Measurements from ENCODE around the gene WIPF1.
A peak's percentile ranks its signal among the peaks of the same experiment; 100 is the strongest.

Gene WIPF1, protein sequence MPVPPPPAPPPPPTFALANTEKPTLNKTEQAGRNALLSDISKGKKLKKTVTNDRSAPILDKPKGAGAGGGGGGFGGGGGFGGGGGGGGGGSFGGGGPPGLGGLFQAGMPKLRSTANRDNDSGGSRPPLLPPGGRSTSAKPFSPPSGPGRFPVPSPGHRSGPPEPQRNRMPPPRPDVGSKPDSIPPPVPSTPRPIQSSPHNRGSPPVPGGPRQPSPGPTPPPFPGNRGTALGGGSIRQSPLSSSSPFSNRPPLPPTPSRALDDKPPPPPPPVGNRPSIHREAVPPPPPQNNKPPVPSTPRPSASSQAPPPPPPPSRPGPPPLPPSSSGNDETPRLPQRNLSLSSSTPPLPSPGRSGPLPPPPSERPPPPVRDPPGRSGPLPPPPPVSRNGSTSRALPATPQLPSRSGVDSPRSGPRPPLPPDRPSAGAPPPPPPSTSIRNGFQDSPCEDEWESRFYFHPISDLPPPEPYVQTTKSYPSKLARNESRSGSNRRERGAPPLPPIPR

DNA sequence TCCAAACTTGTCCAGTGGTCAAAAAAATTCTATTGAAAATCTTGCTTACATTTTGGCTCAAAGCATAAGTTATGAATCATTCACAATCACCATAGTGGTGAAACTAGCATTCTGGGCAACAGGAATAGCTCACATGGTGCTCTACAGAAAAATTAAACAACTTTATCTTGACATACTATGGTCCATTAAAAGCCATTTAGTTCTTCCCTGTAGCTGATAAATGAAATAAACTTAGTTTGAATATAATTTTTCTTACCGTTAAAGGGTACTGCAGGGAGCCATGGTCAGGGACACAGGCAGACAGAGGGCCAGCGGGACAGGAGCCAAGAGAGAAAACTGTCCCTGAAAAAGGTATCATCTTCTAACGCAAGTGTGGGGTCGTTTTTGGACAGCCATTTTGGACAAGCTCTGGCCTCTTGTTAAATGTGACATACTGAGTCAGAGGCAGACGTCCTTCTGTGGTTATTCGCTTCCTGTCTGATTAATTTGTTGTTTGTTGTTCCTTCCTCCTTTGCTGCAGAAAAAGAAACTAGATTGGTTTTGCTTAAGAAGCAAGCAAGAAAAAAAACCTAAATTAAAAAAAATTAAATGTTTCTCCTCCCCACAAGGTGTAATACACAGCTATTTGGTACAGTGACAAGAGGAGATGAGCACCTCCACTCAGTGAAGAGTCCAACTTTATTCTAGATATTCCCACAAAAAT lies at the start of gene WIPF1:
Gene WIPF1 (minus strand): TSS at position 460 of the 703 bp plus-strand sequence. CDS start 12,231 bp downstream, outside the sequence.
- no peak for DNase-seq (ENCODE audit: low read depth in 2 of 2)

GRCh38 chr2:174645296-174645695 lies 47.7 kb upstream of the WIPF1 start:
- no peak for DNase-seq (ENCODE audit: low read depth in 2 of 2)

- no peak for DNase-seq (ENCODE audit: low read depth in 2 of 2)
These were observed 46.8 kb upstream of the WIPF1 start for GRCh38 chr2:174644406-174644805.

DNA sequence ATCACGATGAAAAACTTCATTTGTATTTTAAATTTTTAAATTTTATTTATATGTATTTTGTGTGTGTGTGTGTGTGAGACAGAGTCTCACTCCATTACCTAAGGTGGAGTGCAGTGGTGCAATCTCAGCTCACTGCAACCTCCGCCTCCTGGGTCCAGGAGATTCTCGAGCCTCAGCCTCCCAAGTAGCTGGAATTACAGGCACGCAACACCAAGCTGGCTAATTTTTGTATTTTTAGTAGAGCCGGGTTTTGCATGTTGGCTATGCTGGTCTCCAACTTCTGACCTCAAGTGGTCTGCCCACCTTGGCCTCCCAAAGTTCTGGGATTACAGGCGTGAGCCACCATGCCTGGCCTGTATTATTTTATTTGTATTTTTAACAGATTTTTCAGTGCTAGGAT lies 45.8 kb upstream of the WIPF1 start:
- DNase-seq (ENCODE audit: low read depth in 2 of 2), result no peak

DNA sequence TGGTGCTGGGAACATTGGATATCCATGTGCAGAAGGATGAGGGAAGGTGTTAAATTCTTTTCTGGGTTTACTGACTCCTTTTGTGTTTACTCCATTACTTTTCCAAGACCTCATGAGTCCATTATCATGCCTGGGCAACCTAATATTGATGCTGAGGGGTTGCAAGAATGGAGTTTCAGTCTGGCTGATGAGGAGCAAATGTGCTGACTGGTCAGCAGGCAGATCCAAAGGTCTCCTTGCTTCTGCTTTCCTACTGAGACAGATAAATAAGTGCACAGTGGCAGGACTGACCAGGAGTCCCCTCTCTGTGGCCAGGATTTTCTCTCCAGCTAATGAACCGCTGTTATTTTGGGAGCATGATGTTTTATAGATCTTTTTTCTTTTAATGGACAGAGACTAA lies 43.6 kb upstream of the WIPF1 start:
- no peak for DNase-seq (ENCODE audit: low read depth in 2 of 2)

GRCh38 chr2:174636987-174637386 lies 39.4 kb upstream of the WIPF1 start:
- DNase-seq (ENCODE audit: low read depth in 2 of 2), result no peak

- no peak for DNase-seq (ENCODE audit: low read depth in 2 of 2)
These were observed 38.3 kb upstream of the WIPF1 start for GRCh38 chr2:174635776-174636404.

DNA sequence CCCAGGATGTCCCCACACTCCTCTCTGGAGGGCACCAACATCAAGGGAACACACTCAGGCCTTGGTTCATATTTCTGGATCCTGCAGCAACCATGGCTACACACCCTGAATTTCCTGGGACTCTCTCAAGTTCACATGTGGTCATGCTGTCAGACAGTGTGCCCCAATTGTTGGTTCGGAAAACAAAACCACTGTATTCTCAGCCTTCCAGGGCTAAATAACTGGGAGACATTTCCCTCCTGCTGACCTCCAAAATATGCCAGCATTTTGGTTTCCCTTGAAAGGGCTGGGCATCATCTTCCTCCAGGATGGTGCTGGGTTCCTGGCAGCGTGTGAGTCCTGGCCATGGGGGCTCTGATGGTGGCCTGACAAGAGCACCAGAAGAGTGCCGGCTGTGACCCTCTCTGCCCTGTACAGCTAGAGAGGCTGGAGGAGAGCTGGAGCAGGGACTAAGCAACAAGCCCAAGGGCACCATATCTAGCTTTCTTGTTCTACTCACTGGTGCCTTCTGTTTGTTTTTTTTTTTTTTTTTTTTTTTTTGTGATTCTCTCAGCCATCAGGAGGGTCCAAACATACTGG lies 37.5 kb upstream of the WIPF1 start:
- no peak for DNase-seq (ENCODE audit: low read depth in 2 of 2)

DNA sequence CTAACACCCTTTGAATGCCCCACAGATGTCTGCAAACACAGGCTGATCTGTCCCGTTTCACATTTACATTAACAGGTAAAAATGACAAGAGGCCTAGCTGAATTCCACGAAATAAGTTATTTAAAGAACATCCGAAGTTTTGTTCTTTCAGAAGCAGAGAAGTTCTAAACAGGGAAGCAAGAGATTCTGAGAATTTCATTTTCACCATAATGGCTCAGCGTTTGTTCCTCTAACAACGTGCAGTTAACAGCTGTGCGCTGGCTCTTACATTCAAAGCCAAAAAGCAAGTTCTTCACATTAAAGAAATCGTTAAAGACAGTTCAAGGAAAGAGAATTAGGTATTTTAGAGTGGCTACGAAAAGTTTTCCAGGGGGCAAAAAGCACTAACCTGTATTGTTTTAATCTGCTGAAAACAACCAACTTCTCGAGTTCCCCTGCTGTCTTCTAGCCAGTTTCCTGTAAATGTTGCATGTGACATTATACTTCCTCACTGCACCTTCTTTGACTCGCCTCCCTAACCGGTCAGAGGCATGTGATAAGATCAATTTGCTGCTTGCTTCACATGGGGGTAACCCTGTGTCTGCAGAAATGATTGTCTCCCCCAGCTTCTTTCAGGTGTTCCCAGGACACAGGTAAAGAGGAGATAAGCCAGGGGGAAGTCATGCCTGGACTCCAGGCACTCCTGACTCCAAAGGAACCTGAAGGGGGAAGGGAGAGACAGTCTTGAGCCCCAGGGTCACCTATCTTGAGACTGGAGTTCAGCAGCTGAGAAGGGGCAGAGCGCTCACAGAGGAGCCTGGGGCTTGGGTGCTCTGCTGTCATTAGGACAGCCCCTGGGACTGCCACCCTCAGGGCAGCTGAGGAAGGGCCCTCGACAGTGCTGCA lies 36.8 kb upstream of the WIPF1 start:
- DNase-seq (ENCODE audit: low read depth in 2 of 2), result peak in 1 of 2 experiments; percentile 29

GRCh38 chr2:174633623-174633930 lies 36.0 kb upstream of the WIPF1 start:
- no peak for DNase-seq (ENCODE audit: low read depth in 2 of 2)

DNA sequence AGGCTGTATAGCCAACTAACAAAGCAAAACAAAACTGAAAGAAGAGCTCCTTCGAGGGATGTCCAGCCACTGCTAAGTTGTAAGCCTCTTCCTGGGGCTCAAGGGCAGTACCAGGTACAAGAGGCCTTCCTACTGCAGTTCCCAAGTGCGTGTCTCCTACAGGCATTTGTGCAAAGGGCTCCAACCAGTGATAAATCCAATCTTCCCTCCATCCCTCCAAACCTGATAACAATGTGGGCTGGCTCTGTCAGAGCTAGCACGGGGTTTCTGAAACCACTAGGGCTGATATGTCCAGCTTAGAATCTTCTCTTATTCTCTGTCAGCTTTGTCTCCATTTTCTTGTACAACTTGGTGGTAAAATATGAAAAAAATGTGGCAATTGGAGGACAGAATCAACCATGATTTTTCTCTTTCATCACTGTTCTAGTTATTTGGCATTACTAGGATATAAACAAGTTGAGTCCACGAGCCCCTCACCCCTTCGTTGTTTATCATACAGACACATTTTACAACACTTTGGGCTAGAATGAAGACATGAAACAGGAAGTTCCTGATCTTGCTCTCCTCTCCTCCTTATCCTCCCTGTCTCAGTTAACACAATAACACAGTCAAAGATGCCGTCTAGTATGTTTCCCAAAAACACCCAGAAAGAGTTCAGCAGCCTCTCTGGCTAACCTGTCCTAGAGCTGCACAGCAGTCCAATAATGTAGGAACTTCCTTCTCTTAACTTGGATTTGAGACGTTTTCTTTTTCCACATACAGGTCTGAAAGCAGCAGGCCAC lies 35.4 kb upstream of the WIPF1 start:
- no peak for DNase-seq (ENCODE audit: low read depth in 2 of 2)

DNA sequence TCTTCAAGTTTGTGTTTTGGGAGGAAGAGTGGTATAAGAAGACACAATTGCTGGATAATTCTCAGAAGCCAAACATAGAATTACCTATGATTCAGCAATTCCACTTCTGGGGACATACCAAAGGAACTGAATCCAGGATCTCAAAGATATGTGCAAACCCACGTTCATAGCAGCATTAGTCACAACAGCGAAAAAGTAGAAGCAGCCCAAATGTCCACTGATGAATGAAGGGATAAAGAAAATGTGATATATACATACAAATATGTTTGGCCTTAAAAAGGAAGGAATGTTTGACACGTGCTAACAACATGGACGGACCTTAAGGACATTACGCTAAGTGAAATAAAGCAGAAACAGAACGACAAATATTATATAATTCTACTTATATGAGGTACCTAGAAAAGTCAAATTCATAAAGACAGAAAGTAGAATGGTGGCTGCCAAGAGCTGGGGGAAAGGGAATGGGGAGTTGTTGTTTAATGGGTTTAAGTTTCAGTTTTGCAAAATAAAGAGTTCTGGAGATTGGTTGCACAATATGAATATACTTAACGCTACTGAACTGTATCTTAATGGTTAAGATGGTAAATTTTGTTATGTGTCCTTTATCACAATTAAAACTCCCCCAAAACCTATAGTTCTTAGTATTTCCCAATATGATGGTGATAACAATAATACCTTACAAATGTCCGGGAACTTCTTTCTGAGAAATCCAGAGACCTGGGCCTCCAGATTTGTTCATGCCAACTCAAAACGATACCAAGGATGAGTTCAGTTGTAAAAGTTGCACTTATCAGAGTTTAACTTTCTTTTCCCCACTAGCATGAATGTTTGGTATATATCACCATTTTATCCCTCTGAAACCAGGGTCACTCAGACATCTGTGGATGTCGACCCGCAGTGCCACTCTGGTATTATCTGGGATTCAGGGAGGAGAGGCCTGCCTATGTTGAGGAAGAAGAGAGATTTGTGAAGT lies 33.7 kb upstream of the WIPF1 start:
- DNase-seq (ENCODE audit: low read depth in 2 of 2), result no peak

- no peak for DNase-seq (ENCODE audit: low read depth in 2 of 2)
These were observed 32.5 kb upstream of the WIPF1 start for GRCh38 chr2:174630107-174630506.

DNA sequence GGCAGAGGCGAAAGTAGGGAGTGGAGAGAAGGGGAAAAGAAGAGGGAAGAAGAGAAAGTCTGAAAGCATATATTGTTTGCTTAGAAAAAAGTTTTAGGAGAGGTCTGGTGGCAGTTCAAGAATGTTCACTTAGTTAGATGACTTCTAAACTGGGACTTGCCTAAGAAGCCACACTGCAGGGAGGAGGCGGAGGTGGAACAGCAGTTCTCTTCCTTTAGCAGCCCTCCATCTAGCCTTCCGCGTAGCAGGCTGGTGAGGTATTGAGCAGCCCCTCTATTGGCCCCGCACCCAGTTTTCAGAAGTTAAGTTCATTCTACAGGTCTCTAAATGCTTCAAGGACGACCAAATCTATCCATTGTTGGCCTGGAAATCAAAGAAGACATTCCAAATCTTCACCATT lies 31.9 kb upstream of the WIPF1 start:
- DNase-seq (ENCODE audit: low read depth in 2 of 2), result no peak

GRCh38 chr2:174628528-174629169 lies 31.0 kb upstream of the WIPF1 start:
- DNase-seq (ENCODE audit: low read depth in 2 of 2), result no peak

GRCh38 chr2:174627216-174627615 lies 29.6 kb upstream of the WIPF1 start:
- DNase-seq (ENCODE audit: low read depth in 2 of 2), result no peak

DNA sequence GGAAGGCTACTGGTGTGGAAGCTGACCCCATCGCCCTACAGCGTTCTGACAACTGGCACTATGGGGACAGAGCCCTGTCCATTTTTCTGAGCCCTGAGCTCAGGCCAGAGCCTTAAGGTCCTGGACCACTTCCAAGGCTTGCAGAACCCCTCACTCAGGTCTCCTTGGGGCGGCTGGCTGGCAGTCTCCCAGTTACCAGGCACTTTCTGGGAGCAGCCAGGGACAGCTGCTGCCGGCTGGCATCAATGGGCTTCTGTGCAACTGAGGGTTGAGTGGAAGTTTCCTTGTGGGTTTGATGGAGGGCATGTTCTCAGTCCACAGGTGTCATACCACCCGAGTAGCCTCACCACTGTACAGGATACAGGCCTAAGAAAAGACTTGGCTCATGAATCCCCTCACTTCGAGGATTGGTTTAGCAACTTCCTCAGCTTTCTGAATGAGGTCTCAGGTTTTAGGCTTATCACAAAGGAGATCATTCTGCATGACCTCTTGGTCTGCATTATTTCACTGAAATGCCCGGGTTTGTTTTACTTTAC lies 27.4 kb upstream of the WIPF1 start:
- no peak for DNase-seq (ENCODE audit: low read depth in 2 of 2)

GRCh38 chr2:174623690-174624089 lies 26.1 kb upstream of the WIPF1 start:
- no peak for DNase-seq (ENCODE audit: low read depth in 2 of 2)
